OCI-LY1 (cell line): ENCODE measurements around the gene CLEC1A.

Experiments used
- H2AFZ ChIP-seq: fragments of 200-600 bp; sonication (generic), shearing (Covaris generic); 2 replicates; pipeline ENCODE4 v1.6.0; 2014; ENCODE audit warnings: antibody characterized with exemption, mild to moderate bottlenecking, low read length
- H3F3A ChIP-seq: fragments of 200-600 bp; sonication (generic), shearing (Covaris generic); 2 replicates; pipeline ENCODE4 v1.6.0; 2014; ENCODE audit warnings: mild to moderate bottlenecking, antibody characterized with exemption, low read length, moderate library complexity; ENCODE audit not compliant: insufficient read depth
- H3K27ac ChIP-seq: fragments of 200-600 bp; sonication (generic); 2 replicates; pipeline ENCODE4 v1.5.1; 2014; ENCODE audit warnings: low read length, mixed run types, mild to moderate bottlenecking, low read depth; ENCODE audit not compliant: poor library complexity, severe bottlenecking
- H3K27me3 ChIP-seq: fragments of 200-600 bp; sonication (generic); 2 replicates; pipeline ENCODE4 v1.6.0; 2014; ENCODE audit warnings: antibody characterized with exemption, mild to moderate bottlenecking, low read length, moderate library complexity; ENCODE audit not compliant: insufficient read depth
- H3K36me3 ChIP-seq: fragments of 200-600 bp; sonication (generic); 2 replicates; pipeline ENCODE4 v1.6.1; 2014; ENCODE audit warnings: mild to moderate bottlenecking, antibody characterized with exemption, low read length, moderate library complexity, mixed read lengths; ENCODE audit not compliant: insufficient read depth
- H3K4me1 ChIP-seq: fragments of 200-600 bp; sonication (generic); 2 replicates; pipeline ENCODE4 v1.5.1; 2014; ENCODE audit warnings: mild to moderate bottlenecking, low read length, moderate library complexity; ENCODE audit not compliant: insufficient read depth, severe bottlenecking
- H3K4me2 ChIP-seq: fragments of 200-600 bp; sonication (generic), shearing (Covaris generic); 2 replicates; pipeline ENCODE4 v1.6.1; 2014; ENCODE audit warnings: low read length
- H3K4me3 ChIP-seq: fragments of 200-600 bp; sonication (generic); 2 replicates; pipeline ENCODE4 v1.5.1; 2014; ENCODE audit warnings: low read length, low read depth, mild to moderate bottlenecking, mixed read lengths; ENCODE audit not compliant: poor library complexity, severe bottlenecking
- H3K79me2 ChIP-seq: fragments of 200-600 bp; shearing (Covaris generic); 2 replicates; pipeline ENCODE4 v1.6.1; 2016; ENCODE audit warnings: mixed run types, low read length, mixed read lengths; ENCODE audit not compliant: insufficient read depth
- H3K9ac ChIP-seq: fragments of 200-600 bp; sonication (generic), shearing (Covaris generic); 2 replicates; pipeline ENCODE4 v1.6.1; 2014; ENCODE audit warnings: mild to moderate bottlenecking, low read length, mixed read lengths
- H3K9me2 ChIP-seq: fragments of 200-600 bp; sonication (generic), shearing (Covaris generic); 2 replicates; pipeline ENCODE4 v1.6.1; 2014; ENCODE audit warnings: low read depth, mild to moderate bottlenecking, low read length, mixed read lengths
- H3K9me3 ChIP-seq: fragments of 200-600 bp; shearing (Covaris generic); 2 replicates; pipeline ENCODE4 v1.6.1; 2014; ENCODE audit warnings: low read length, mixed read lengths
- H4K20me1 ChIP-seq: fragments of 200-600 bp; sonication (generic), shearing (Covaris generic); 2 replicates; pipeline ENCODE4 v1.6.0; 2016; ENCODE audit warnings: mild to moderate bottlenecking, low read length; ENCODE audit not compliant: insufficient read depth
- CTCF ChIP-seq: fragments of 200-600 bp; sonication (generic), shearing (Covaris generic); IDR thresholded peaks from 2 replicates; pipeline ENCODE4 v1.5.1; 2017; ENCODE audit warnings: mild to moderate bottlenecking, antibody characterized with exemption, low read length, moderate library complexity, mixed read lengths
- EZH2 ChIP-seq: fragments of 200-600 bp; sonication (generic), shearing (Covaris generic); IDR thresholded peaks from 2 replicates; pipeline ENCODE4 v1.8.0; 2017; ENCODE audit warnings: borderline replicate concordance, mixed run types, mild to moderate bottlenecking, antibody characterized with exemption, low read length, moderate library complexity, mixed read lengths

The CLEC1A gene

GRCh38 chr12:10031771-10032175 is 67.0 kb downstream of the CLEC1A start:
- H3K4me3 ChIP-seq, result no peak overlapping the region
- H3F3A ChIP-seq, result no peaks in the 10 kb centered on the region
- H2AFZ ChIP-seq, result no peak overlapping the region
- H3K4me1 ChIP-seq, result no peaks in the 10 kb centered on the region
- no peaks in the 10 kb centered on the region for H3K9me2 ChIP-seq
- H3K27me3 ChIP-seq, result no peaks in the 10 kb centered on the region
- H3K9ac ChIP-seq, result no peak overlapping the region
- H3K79me2 ChIP-seq, result no peaks in the 10 kb centered on the region
- H3K27ac ChIP-seq, result no peak overlapping the region
- TF ChIP-seq EZH2, result no peak
- no peaks in the 10 kb centered on the region for H3K9me3 ChIP-seq
- no peak overlapping the region for H3K4me2 ChIP-seq
- no peaks in the 10 kb centered on the region for H3K36me3 ChIP-seq
- no peaks in the 10 kb centered on the region for H4K20me1 ChIP-seq

GRCh38 chr12:10031321-10031720 is 67.5 kb downstream of the CLEC1A start:
- no peak overlapping the region for H2AFZ ChIP-seq
- no peaks in the 10 kb centered on the region for H4K20me1 ChIP-seq
- no peaks in the 10 kb centered on the region for H3K9me2 ChIP-seq
- H3K9ac ChIP-seq, result no peak overlapping the region
- H3K27me3 ChIP-seq, result no peaks in the 10 kb centered on the region
- no peaks in the 10 kb centered on the region for H3K36me3 ChIP-seq
- H3K4me1 ChIP-seq, result no peaks in the 10 kb centered on the region
- no peak overlapping the region for H3K4me3 ChIP-seq
- H3F3A ChIP-seq, result no peaks in the 10 kb centered on the region
- no peak overlapping the region for H3K4me2 ChIP-seq
- no peak overlapping the region for H3K27ac ChIP-seq
- H3K79me2 ChIP-seq, result no peaks in the 10 kb centered on the region
- no peak for TF ChIP-seq EZH2
- no peak for TF ChIP-seq CTCF
- H3K9me3 ChIP-seq, result no peaks in the 10 kb centered on the region

GRCh38 chr12:10030446-10030845 is 68.3 kb downstream of the CLEC1A start, which contains the start of gene CLEC9A:
TSS of gene CLEC9A (plus strand) at chr12:10030682. CDS start at chr12:10052688, 22,006 bp downstream.
- Histone ChIP-seq H2AFZ (no peak within 1 kb of the TSS), H3K27ac (no peak within 1 kb of the TSS), H3K9ac (no peak within 1 kb of the TSS)

More at GRCh38 chr12:10030446-10030845, 68.3 kb downstream of the CLEC1A start, which contains the start of gene CLEC9A:
- H3K4me3 ChIP-seq, result no peak within 1 kb of the TSS
- no peaks in the 10 kb centered on the region for H3K4me1 ChIP-seq
- H4K20me1 ChIP-seq, result no peaks in the 10 kb centered on the region
- no peaks in the 10 kb centered on the region for H3K9me2 ChIP-seq
- H3K36me3 ChIP-seq, result no peaks in the 10 kb centered on the region
- H3K4me2 ChIP-seq, result no peak within 1 kb of the TSS
- H3K79me2 ChIP-seq, result no peaks in the 10 kb centered on the region
- no peaks in the 10 kb centered on the region for H3K9me3 ChIP-seq
- no peaks in the 10 kb centered on the region for H3F3A ChIP-seq
- TF ChIP-seq EZH2, result no peak
- no peak for TF ChIP-seq CTCF
- H3K27me3 ChIP-seq, result no peaks in the 10 kb centered on the region
